HepG2 (cell line): Measurements from ENCODE around the gene NECTIN3.

Source experiments
- BRCA1 ChIP-seq: sonication (generic); formaldehyde crosslinking; IDR thresholded peaks from 2 replicates; pipeline ENCODE4 v1.4.0; 2020; ENCODE audit warnings: missing genetic modification reagents
- CENPBD1 ChIP-seq: sonication (generic); formaldehyde crosslinking; IDR thresholded peaks from 2 replicates; pipeline ENCODE4 v1.8.0; 2022; ENCODE audit warnings: missing genetic modification reagents, low read depth, mild to moderate bottlenecking, borderline replicate concordance
- CTCF ChIP-seq: sonication (generic); formaldehyde crosslinking; IDR thresholded peaks from 2 replicates; pipeline ENCODE4 v1.5.0; 2020; ENCODE audit warnings: mild to moderate bottlenecking, missing genetic modification reagents, moderate library complexity
- DNMT1 ChIP-seq: sonication (generic); formaldehyde crosslinking; IDR thresholded peaks from 2 replicates; pipeline ENCODE4 v1.5.1; 2020; ENCODE audit warnings: mild to moderate bottlenecking, missing genetic modification reagents
- IRF9 ChIP-seq: sonication (generic); formaldehyde crosslinking; IDR thresholded peaks from 2 replicates; pipeline ENCODE4 v1.8.0; 2022; ENCODE audit warnings: missing genetic modification reagents, mild to moderate bottlenecking, borderline replicate concordance
- JUND ChIP-seq: sonication (generic); formaldehyde crosslinking; IDR thresholded peaks from 2 replicates; pipeline ENCODE4 v1.8.0; 2022; ENCODE audit warnings: mild to moderate bottlenecking, missing genetic modification reagents
- SNRNP70 ChIP-seq: fragments of 200-400 bp; formaldehyde crosslinking; IDR thresholded peaks from 2 replicates; pipeline ENCODE4 v1.6.1; 2017; ENCODE audit warnings: mild to moderate bottlenecking, low read depth, low read length, moderate library complexity
- TCF7L2 ChIP-seq: IDR thresholded peaks from 2 replicates; pipeline ENCODE4 v1.6.1; 2011; ENCODE audit warnings: mild to moderate bottlenecking, low read depth, low read length, moderate library complexity
- TRIM24 ChIP-seq: sonication (generic); formaldehyde crosslinking; IDR thresholded peaks from 2 replicates; pipeline ENCODE4 v1.8.0; 2022; ENCODE audit warnings: mild to moderate bottlenecking, missing genetic modification reagents
- TSC22D2 ChIP-seq: sonication (generic); formaldehyde crosslinking; IDR thresholded peaks from 2 replicates; pipeline ENCODE4 v1.5.1; 2020; ENCODE audit warnings: missing genetic modification reagents, mild to moderate bottlenecking, borderline replicate concordance
- ZBTB1 ChIP-seq: sonication (generic); formaldehyde crosslinking; IDR thresholded peaks from 2 replicates; pipeline ENCODE4 v1.4.0; 2020; ENCODE audit warnings: missing genetic modification reagents, borderline replicate concordance
- ZBTB40 ChIP-seq, 2 experiments: fragments of 450-650 bp in 1 of 2; sonication (generic) in 1 of 2; formaldehyde crosslinking in 1 of 2; IDR thresholded peaks; 2 replicates each; pipeline versions ENCODE4 v1.6.1 to v1.8.0; 2016 to 2022; ENCODE audit warnings: antibody characterized with exemption in 1 of 2, mild to moderate bottlenecking in 1 of 2, missing genetic modification reagents in 1 of 2
- ZNF501 ChIP-seq: sonication (generic); formaldehyde crosslinking; IDR thresholded peaks from 2 replicates; pipeline ENCODE4 v1.5.1; 2020; ENCODE audit warnings: mild to moderate bottlenecking, moderate library complexity, missing genetic modification reagents
- ZNF530 ChIP-seq: sonication (generic); formaldehyde crosslinking; IDR thresholded peaks from 2 replicates; pipeline ENCODE4 v1.5.0; 2020; ENCODE audit warnings: low read depth, mild to moderate bottlenecking, missing genetic modification reagents

- TF ChIP-seq ZNF501 (CRISPR knock-in tag) (no peak), TCF7L2 (no peak), BRCA1 (CRISPR knock-in tag) (no peak), ZBTB40 (IDR thresholded peaks at IDR 0.05) (no peak), ZBTB40 (CRISPR knock-in tag; IDR thresholded peaks at IDR 0.05) (no peak), CTCF (CRISPR knock-in tag) (no peak), TRIM24 (no peak), JUND (CRISPR knock-in tag) (no peak), IRF9 (no peak), DNMT1 (CRISPR knock-in tag) (no peak), SNRNP70 (no peak), TSC22D2 (CRISPR knock-in tag) (no peak), ZBTB1 (no peak), CENPBD1 (no peak), ZNF530 (CRISPR knock-in tag) (no peak)
Observed at GRCh38 chr3:111210003-111210711, 138.5 kb downstream of the NECTIN3 start.
